Fibroblast of mammary gland (primary cell): Measurements from ENCODE around the gene AREG.

ENCODE experiments used
- DNase-seq: peaks from one replicate; pipeline ENCODE4 v3.0.0-alpha.2; 2010; ENCODE audit warnings: low read depth
- H3K4me3 ChIP-seq: 2 replicates; pipeline ENCODE4 v1.5.1; 2011; ENCODE audit warnings: low read depth, mild to moderate bottlenecking, low read length, moderate library complexity; ENCODE audit not compliant: control insufficient read depth
- TF ChIP-seq, protein P1 (sequence below): conservative IDR thresholded peaks from 2 replicates; pipeline ENCODE4 v1.5.1; 2011; ENCODE audit warnings: low read depth, low read length, inconsistent platforms; ENCODE audit not compliant: control insufficient read depth, insufficient read depth

Gene AREG

DNA sequence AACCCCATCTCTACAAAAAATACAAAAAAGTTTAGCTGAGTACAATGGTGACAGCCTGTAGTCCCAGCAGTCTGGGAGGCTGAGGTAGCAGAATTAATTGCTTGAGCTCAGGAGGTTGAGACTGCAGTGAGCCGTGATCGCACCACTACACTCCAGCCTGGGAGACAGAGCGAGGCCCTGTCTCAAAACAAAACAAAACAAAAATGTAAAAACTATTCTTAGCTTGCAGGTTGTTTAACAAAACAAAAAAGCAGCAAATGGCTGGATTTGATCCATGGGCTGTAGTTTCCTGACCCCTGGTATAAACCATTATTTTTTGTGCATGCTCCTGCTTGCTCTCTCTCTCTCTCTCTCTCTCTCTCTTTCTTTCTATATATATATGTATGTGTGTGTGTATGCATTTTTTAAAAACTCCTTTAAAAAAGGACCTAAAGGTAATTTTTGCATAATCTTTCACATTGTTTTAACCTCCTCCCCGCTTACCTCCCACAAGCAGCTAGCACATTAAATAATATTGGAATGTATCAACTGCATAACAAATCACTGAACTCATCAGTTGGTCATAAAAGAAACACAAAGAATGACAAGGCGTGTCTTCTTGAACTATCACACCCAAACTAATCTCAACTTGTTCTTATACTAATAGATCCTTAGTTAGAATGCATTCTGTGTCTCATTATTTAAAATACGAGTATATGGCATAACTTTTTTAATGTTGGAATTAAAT is 4.8 kb downstream of the AREG start:
- TF ChIP-seq, protein P1, sequence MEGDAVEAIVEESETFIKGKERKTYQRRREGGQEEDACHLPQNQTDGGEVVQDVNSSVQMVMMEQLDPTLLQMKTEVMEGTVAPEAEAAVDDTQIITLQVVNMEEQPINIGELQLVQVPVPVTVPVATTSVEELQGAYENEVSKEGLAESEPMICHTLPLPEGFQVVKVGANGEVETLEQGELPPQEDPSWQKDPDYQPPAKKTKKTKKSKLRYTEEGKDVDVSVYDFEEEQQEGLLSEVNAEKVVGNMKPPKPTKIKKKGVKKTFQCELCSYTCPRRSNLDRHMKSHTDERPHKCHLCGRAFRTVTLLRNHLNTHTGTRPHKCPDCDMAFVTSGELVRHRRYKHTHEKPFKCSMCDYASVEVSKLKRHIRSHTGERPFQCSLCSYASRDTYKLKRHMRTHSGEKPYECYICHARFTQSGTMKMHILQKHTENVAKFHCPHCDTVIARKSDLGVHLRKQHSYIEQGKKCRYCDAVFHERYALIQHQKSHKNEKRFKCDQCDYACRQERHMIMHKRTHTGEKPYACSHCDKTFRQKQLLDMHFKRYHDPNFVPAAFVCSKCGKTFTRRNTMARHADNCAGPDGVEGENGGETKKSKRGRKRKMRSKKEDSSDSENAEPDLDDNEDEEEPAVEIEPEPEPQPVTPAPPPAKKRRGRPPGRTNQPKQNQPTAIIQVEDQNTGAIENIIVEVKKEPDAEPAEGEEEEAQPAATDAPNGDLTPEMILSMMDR = no peak
- H3K4me3 ChIP-seq = no peak overlapping the region
- peak; percentile 61 for DNase-seq

DNA sequence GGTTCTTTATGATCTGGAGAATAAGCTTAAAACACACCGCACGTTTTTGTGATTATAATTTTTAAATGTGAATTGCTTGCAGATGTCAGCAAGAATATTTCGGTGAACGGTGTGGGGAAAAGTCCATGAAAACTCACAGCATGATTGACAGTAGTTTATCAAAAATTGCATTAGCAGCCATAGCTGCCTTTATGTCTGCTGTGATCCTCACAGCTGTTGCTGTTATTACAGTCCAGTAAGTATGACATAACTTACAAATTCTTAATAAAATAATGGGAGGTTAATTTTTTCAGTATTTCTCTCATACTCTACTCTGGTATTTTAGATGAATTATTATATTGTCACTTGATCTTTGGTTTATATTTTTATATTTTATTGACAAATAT is 5.4 kb downstream of the AREG start:
- DNase-seq = no peak
- H3K4me3 ChIP-seq = no peak overlapping the region
- TF ChIP-seq, protein P1 = no peak

DNA sequence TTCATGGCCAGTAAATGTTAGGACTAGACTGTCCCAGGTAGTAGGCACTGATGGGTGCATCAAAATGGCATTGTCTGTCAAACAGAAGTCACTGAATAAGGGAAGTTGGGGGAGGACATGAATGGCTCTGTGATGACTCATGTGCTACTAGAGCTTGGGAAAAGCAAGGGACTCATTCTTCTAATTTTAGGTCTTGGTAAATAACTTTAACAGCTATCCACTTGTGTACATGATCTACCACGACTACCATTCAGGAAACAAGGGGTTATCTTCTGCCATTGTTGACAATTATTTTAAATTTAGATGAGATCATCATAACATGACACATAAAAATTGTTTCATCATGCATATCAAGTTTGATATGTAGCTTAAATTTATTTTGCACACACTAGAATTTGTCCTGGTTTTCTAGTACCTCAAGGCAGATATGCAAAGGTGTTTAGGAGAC is 6.3 kb downstream of the AREG start:
- TF ChIP-seq, protein P1 = no peak
- no peak overlapping the region for H3K4me3 ChIP-seq
- DNase-seq = peak; percentile 81

DNA sequence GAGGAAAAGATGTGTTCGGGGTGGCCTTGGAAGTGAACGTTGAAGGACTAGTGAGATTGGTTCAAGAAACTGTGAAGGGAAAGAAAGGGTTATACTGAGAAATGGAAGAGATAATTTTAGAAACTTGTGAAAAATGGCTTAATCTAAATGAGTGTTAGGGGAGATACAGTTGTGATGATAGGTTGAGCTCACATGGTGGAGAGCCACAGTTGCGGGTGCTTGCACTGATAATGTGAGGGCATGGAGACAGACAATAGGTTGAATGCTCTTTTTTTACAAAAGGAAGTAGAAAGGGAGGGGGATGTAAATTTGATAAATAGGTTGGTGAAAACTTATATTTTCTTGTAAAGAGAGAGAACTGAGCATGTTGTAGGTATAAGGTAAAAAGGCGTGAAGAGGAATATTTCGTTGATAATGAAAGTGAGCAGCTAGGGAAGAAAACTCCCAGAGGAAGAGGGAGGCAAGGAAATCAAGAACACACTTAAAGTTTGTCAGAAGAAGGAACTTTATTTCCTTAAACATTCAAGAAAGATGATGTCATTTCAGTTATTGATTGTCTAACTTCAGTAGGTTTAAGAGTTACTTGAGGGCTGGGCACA is 8.2 kb downstream of the AREG start:
- DNase-seq = no peak
- TF ChIP-seq, protein P1 = no peak
- H3K4me3 ChIP-seq = no peak overlapping the region

DNA sequence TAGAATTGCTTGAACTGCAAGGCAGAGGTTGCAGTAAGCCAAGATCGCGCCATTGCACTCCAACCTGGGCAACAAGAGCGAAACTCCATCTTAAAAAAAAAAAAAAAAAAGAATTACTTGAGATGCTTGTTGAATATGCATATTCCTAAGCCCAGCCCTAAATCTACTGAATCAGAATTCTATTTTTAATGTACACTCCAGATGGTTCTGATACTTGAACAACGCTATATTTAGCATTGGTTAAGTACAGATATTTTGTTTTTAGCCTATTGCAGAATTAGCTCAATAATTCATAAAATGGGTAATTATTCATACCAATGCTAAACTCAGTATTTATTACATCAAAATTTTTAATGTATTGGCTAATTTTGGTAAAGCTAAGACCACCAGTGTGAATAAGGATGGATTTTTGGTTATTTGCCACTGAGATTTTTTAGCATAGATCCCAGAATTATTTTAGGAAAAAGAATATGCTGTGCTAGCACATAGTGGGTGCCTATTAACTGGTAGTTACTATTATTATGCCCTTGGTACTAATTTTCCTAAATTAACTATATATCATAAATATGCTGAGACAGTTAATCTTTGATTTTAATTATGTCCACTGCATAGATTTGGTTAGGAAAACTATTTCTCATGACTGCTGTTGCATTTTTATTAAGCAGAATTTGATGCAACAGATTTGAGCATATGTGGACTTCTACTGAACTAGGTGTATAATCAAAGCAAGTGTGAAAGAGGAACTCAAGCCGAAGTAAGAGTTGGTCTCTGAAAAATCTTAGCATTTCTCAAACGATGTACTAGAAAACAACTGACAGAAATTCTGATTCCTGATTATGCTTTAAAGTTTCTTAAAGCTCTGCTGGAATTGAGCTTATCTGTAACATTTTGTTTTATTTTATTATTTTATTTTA is 9.2 kb downstream of the AREG start:
- no peak overlapping the region for H3K4me3 ChIP-seq
- DNase-seq = no peak
- TF ChIP-seq, protein P1 = no peak

DNA sequence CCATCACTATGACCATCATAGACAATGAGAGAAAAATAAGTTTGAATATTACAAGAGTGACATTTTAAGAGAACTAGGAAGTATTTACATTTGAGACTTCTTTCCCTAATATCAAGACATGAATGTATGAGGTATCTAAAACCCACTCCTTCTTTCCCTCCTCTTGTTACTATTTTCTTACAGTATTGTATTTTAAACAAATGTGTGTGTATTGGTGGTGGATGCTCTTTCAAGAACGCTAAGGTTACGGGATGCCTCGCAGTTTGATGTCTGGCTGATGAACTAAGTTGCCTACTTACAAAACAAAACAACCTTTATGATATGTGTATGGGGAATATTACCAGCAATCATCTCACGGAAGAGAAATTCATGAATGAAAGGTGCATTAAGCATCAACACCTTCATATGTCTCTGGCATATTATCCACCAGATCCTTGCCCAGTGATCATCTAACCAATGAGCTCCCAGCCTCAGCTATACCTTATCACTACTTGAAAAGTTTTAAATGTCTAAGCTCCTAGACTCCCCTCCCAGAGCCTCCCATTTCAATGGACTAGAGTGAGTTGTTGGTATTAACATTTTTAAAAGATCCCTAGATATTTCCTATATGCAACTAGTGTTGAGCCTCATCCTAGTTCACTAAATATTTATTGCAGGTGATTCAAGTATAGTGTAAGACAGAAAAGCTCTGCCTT is 10.6 kb downstream of the AREG start:
- TF ChIP-seq, protein P1 = no peak
- DNase-seq = peak; percentile 24
- H3K4me3 ChIP-seq = no peak overlapping the region
